RPMI8226 (cell line): ENCODE measurements around the gene INHA.

ENCODE experiments used
- DNase-seq: peaks from one replicate; pipeline ENCODE4 v3.0.0-alpha.2; 2015

The INHA gene, protein sequence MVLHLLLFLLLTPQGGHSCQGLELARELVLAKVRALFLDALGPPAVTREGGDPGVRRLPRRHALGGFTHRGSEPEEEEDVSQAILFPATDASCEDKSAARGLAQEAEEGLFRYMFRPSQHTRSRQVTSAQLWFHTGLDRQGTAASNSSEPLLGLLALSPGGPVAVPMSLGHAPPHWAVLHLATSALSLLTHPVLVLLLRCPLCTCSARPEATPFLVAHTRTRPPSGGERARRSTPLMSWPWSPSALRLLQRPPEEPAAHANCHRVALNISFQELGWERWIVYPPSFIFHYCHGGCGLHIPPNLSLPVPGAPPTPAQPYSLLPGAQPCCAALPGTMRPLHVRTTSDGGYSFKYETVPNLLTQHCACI

DNA sequence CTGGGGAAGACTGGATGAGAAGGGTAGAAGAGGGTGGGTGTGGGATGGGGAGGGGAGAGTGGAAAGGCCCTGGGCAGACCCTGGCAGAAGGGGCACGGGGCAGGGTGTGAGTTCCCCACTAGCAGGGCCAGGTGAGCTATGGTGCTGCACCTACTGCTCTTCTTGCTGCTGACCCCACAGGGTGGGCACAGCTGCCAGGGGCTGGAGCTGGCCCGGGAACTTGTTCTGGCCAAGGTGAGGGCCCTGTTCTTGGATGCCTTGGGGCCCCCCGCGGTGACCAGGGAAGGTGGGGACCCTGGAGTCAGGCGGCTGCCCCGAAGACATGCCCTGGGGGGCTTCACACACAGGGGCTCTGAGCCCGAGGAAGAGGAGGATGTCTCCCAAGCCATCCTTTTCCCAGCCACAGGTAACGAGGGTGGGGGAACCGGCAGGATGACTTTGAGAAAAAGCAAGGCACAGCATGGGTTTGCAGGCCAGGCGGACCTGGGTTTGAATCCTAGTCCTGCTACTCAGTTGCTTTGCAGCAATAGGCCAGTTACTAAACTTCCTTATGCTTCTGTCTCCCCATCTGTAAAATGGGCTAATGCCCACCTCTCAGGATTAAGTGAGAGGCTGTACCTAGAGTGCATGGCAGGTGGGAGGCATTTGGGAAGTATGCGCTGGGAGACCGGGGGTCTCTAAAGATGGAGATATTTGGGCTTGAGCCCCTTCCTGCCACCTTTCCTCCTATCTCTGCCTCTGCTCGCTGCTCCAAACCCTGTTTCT lies at the start of gene INHA:
Gene INHA (plus strand): TSS at position 74 of the 765 bp plus-strand sequence. CDS start 65 bp downstream, at position 139.
- no peak for DNase-seq

DNA sequence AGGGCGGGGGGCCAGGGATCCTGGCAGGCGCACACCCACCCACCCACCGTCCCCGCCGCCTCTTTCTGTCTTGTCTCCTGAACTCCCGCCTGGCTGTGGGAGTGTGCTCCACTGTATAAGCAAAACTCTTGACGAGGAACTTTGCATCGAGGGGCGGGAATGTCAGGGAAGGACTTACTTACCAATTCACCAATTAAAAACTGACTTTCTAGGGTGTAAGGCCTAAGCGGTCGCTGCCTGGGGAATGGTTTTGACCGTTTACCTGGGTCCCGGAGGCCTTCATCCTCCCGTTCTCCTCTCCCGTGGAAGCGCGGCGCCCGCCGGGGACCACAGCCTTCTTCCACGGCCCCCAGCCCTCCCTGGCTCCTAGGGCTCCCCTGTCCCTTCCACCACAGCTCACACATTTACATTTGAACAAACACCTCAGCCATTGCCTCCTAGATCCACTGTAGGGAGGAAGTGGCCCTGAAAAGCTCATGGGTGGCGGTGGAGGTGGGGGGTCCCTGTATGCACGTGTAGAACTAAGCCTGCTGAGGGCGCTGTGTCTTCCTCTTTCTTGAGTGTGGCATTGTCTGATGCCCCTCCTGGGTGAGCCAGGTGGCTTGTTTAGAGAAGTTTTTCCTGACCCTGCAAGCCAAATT lies 49.0 kb upstream of the INHA start:
- no peak for DNase-seq

DNA sequence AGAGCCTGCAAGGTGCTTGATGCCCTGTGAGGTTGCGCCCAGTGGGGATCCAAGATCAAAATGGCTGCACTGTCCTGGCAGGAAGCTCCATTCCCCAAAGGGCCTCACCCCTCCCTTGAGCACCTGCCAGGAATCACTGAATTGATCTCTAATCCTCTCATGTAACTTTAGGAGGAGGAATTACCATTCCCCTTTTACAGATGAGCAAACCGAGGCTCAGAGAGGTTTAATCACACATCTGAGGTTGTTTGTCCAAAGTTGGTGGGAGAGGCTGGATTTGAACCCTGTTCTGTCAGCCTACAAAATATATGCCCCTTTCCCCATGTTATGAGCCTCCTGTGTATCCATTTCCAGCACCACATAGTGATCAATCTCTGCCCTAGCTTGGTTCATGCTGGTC lies 47.3 kb upstream of the INHA start:
- no peak for DNase-seq

DNA sequence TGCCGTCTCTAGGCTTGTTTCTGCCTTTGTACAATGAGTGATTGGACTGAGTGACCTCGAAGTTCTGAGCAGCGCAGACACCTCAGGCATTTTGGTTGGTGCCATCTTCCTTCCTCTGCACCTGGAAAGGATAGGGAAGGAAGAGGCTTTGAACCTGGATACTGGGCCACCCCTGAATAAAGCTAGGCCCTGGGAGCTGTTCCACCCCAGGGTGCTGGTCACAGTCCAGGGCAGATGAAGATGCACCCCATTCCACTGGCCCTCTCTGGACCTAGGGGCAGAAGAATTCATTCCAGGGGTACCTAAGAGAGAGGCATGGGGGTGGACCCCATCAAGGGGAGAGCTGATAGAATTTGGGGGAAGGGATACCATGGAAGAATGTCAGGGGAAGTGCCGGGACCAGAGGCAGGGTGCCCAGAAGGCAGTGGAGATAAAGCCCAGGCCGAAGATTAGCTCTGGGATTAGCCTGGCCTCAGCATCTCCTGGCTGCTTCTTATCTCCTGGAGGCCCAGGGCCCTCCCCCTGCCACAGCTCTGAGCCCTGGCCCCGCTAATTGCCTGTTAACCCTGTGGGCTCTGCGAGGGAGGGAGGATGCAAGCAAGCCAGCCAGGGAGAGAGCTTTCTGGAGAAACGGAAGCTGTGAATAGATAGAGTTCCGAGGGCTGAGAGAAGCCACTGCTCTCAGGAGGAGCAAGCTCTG lies 46.4 kb upstream of the INHA start:
- no peak for DNase-seq

DNA sequence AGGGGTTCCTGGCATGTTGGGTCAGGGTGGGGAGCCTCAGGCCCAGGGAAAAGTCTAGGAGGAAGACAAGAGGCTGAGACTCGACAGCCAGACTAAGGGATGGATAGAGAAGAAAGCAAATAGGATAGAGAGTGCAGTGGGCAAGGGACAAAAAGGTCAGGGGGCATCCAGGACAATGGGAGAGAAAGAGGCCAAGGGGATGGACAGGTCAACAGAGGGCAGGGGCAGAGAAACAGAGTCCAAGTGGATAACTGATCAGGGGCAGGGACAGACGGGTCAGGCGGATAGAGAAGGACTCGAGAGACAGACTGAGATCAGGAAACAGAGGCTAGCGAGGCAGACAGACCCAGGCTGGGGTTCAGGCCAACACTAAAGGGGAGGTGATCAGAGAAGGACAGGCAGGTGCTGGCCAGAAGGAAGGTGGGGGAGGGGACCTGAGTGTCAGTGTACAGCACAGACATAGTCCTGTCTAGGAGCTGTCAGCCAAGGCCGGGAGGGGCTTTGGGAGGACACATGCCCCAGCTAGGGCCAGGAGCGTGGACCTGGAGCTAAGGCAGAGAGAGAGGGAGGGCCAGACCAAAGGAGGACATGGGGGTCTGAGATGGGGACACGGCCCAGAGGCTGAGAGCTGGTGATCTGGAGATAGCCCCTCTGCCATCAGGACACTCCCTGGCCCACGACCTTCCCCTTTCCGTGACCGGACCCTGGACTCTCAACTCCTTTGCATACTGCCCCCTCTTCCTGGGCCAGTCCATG lies 45.6 kb upstream of the INHA start:
- no peak for DNase-seq

DNA sequence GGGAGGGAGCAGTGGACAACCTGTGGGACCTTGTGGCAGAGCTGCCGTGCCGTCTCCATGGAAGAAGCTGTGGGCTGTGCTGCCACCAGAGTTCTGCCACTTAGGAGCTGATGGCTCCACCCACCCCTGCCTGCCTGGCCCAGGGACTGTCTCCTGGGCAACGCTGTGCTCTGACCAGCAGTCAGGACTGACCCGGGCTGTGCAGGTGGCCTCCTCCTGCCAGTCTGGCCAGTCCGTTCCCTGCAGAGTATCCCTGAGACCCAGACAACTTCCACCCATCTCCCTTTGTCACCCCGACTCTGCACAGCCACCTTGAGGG lies 45.1 kb upstream of the INHA start:
- no peak for DNase-seq

DNA sequence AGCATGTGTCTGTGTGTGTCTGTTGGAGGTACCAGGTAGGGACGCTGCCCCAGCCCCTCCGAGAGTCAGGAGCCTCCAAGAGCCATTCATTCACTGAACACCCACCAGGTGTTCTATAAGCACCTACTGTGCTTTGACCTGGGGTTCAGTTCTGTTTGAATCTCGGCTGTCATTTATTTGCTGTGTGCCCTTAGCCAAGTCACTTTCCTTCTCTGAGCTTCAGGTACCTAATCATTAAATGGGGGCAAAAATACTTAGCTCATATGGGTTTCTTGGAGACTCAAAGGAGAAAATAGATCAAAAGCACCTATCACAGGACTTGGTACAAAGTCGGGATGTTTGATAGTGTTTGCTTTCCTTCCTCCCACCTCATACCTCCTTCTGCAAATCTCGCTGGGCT lies 44.6 kb upstream of the INHA start:
- no peak for DNase-seq

DNA sequence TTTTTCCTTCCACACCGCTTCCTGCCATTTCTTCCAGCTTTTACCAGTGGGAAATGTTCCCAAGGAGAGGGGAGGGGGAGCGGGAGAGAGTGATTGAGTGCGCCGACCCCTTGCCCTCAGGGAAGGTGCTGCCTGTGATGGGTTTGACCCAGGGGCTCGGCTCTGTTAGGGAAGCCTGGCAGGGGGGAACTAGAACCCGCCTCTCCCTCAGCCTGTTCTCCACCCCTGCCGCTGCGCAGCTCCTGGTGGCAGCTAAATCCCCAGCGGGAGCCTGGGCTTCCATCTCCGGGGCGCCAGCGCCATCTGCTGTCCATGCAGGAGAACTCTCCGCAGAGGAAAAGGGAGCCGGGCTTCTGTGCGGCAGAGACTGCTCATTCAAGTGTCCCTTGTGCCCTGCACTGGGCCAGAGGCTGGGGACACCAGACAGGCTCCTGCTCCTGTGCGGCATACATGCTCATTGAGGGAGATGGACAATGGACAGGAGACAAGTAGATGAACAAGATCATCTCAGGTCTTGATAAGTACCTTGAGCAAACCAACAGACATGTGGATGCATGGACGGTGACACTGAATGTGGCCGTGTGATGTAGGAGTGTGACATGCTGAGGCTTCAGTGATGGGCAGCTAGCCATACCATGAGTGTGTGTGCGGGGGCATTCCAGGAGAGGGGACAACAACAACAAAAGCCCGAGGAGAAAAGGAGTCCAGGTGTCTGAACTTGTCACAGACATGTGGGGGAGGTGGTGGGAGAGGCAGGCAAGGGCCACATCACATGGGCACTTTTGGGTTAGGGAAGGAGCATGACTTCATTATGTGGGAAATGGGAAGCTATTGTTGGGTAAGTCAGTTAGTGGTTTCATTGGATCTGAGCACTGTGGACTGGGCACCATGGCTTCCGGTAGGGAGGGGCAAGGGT lies 41.8 kb upstream of the INHA start:
- DNase-seq: peak; percentile 81

DNA sequence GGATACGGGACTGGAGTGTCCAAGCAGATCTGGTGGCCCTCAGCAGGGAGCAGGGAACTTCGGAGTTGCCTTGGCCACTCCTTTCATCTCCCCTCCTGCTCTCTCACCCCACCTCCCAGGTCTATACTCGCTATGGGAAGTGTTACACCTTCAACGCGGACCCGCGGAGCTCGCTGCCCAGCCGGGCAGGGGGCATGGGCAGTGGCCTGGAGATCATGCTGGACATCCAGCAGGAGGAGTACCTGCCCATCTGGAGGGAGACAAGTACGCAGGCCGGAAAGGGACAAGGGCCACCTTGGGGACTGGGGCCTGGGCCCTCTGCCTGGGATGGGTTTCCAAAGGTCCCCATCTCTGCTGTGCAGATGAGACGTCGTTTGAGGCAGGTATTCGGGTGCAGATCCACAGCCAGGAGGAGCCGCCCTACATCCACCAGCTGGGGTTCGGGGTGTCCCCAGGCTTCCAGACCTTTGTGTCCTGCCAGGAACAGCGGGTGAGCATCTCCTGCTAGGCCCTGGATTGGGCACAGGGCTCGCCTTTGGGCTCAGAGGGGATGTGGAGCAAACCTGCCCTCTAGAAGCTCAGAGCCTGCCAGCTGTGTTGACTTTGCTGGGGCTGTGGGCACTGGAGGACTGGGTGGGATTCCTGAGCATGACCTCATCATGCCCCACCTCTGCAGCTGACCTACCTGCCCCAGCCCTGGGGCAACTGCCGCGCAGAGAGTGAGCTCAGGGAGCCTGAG lies 40.3 kb upstream of the INHA start:
- DNase-seq: no peak

DNA sequence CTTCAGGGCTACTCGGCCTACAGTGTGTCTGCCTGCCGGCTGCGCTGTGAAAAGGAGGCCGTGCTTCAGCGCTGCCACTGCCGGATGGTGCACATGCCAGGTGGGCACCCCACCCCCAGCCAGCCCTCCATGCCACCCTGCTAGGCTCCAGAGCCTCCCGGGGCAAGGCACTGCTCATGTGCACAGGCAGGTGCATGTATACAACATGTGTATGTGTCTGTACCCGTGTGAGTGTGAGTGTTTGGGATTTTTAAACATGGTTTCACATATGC lies 39.8 kb upstream of the INHA start:
- no peak for DNase-seq

DNA sequence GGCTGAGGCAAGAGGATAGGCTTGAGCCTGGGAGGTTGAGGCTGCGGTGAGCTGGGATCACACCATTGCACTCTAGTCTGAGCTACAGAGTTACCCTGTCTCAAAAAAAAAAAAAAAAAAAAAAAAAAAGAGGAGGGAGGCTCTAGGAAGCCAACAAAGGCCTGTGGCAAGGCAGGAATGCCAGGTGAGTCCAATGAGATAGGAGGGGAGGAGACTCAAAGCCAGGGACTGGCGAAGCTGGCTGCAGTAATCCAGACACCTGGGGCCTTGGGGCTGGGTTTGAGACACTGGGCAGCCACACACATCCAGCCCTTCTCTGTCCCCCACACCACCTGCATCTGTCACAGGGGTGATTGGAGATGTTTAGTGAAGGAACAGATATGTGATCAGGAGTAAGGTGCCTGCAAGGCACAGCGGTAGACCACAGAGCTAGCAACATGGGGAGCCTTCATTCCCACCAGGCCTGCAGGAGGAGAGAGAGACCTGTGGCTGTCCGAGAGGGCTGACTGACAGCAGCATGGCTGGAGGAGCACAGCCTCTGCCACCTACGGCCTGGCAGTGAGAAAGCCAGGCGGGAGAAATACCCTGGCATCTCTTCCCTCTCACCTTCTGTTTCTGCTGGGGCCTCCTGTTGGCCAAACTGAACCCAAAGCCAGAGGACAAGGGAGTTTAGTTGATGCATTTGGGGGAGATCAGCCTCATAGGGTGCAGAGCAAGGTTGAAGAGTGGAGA lies 38.0 kb upstream of the INHA start:
- DNase-seq: no peak

DNA sequence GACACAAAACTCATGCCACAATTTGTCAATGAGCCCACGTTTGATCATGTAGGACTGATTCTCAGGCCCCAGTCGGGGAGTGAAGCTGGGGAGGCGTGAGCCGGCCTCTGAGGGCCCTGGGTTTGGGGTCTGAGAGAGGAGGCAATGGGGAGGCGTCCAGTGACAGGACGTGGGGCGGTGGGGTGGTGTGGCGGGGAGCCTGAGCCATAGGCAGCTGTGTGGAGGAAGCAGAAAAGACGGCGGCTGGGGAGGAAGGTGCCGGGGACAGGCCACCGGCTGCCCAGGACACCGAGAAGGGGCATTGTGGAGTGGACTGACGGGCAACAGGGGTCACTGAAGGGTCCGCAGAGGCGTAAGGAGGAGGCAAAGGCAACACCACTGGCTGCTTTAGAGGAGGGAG lies 35.7 kb upstream of the INHA start:
- no peak for DNase-seq

DNA sequence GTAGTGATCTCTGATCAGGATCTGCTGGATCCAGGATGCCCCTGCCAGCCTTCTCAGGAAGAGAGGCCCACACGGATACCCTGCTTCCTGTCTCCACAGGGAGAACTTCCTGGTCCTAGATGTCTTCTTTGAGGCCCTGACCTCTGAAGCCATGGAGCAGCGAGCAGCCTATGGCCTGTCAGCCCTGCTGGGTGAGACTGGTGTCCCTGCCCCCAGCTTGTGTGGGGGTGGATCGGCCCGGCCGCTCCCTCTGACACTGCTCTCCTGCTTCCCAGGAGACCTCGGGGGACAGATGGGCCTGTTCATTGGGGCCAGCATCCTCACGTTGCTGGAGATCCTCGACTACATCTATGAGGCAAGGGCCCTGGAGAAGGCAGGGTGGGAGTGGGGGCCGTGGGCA lies 35.1 kb upstream of the INHA start:
- no peak for DNase-seq

DNA sequence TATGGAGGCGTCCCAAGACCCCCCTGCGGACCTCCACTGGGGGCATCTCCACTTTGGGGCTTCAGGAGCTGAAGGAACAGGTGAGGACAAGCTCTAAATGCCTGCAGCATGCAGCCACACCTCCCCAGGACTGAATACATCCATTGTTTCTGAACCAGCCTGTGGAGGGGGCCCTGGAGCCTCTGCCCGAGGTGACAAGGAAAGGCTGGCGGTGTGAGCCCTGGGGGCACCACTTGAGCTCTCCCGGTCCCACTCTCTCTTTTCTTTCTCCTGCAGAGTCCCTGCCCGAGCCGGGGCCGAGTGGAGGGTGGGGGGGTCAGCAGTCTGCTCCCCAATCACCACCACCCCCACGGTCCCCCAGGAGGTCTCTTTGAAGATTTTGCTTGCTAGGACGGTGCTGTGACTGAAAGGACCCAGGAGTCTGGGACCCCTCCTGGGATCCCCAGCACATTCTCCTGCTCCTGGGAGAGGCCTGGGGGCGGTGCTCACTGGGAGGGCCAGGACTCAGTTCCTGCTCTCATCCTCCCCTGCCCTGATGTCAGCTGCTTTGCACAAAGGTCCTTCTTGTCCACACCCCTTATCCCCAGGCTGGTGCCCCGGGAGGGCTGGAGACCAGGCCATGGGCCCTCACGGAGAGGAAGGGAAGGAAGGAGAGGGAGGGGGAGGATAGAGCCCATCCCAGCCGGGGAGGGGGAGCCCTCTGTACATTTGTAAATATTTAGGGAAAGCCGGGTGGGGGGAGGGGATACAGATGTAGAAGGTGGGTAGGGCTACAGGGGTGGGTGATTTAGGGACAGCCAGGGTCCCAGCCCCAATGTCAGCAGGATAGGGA lies 34.2 kb upstream of the INHA start:
- DNase-seq: no peak

DNA sequence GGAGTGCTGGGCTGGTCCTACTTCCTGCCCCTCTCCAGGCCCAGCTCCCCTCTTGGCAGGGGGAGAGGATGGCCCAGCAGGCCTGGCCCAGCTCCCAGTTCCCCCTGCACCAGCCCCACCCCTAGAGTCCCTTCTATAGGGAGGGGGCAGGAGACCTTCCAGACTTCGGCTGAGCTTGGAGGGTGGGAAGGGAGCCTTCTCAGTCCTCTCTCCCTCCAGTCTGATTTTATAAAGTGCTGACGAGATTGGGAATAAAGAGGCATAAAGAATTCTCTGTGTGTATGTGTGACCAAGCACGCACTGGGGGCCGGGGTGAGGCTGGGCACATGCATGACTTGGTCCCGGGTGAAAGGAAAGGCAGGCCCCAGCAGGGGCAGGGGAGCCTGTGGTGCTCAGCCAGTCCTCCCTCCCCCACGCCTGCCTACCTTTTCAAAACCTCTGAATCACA lies 33.6 kb upstream of the INHA start:
- no peak for DNase-seq

DNA sequence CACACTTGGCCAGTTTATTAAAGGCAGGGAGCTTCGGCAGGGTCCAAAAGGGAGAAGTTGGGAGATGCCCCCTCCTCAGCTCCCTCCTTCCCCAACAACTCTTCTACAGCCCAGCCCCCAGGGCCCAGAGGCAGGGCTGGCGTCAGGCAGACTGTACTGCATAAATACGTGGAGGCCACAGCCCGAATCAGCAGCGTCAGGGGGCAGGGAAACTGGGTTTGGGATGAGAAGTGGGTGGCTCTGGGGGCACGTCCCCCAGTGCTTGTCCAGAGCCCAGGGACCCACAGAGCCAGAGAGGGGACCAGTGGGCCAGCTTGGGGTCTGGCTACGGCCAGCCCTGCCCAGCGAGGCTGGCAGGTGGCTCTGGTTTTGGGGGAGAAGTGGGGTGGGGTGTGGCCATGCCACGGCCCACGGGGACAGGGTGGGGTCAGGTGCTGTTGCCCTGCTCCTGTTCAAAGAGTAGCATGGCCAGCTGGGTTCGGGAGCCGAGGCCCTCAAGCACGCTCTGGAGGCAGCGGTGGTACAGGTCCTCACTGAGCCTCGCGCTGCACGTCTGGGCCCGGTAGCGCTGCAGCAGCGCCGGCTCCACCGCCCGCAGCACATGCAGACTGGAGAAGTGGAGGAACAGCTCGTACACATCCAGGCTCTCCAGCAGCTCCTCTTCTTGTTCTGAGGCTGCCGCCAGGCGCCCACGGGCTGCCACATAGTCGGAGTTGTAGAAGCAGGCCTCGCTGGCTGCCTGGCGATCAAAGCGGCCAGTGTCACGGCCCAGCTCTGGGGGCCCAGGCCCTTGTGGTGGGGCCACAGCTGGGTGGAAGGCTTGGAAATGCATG lies 32.9 kb upstream of the INHA start:
- no peak for DNase-seq

DNA sequence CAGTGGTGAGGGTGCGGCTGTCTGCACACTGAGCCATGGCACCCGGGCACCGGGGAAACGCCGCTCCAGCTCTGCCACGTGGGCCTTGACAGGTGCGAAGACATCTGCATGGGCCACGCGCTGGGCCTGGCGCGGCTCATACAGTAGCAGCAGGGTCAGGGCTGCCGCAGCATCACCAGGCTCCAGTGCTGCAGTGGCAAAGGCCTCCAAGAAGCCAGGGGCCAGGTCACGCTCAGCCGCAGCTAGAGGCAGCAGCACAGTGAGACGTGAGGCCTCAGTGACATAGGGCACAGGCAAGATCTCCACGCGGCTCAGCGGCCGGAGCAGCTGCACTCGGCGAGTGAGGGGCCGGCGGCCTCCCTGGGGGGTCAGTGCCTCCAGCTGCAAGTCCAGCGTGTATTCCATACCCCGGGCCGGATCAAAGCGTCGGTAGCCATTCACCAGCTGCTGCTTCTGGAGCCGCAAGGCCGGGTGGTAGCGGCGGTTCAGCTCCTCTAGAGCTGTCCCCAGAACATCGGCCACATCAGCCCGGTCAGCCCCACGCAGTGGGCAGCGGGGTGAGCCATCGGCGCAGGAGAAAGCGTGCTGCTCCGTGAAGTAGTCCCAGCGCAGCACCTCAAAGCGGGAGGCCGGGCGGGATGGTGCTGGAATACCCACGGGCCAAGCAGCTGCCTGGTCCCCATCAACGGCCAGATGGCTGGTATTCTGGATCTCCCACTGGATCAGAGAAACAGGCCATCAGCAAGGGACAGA lies 32.0 kb upstream of the INHA start:
- DNase-seq: no peak
